Measurements from ENCODE around the gene TOP3A. TPM values are rescaled to one million over a fixed set of nuclear protein-coding genes. Genes with fewer than 3 reads are reported as not detected.

Gene TOP3A
- total and polyA plus RNA-seq, 2 of the 4 experiments (the other 2 are of a cell fraction), result 13.4 to 21.3 TPM

GRCh38 chr17:18226284-18226945 lies 88.4 kb downstream of the TOP3A start (continued):
- TF ChIP-seq RFX5 (IDR thresholded peaks at IDR 0.05; ENCODE audit: low read depth, low read length), result no peak

- peak overlapping the region; percentile 91 for H3K4me2 ChIP-seq (ENCODE audit: low read depth, low read length)
- peaks cover 16 to 53% of the 10 kb centered on the region in 2 experiments for H3K79me1 ChIP-seq (ENCODE audit: low read depth in 1 of 2, low read length in 2 of 2)
- no peak overlapping the region for H2BK20ac ChIP-seq (ENCODE audit: low read depth, low read length)
- BruUV-seq (replicated peaks), result no TSS peak
- H3K4ac ChIP-seq (ENCODE audit: low read depth, low read length), result peak overlapping the region; percentile 42
- H3K9ac ChIP-seq (ENCODE audit: low read depth, low read length), result peak overlapping the region; percentile 86
- H2AK5ac ChIP-seq (ENCODE audit: low read depth, low read length), result peak overlapping the region; percentile 67
- peak overlapping the region; percentile 75 for H3K4me3 ChIP-seq (ENCODE audit: insufficient read depth, low read depth, low read length)
- WGBS, 2 experiments (ENCODE audit: extremely low coverage in 2 of 2, insufficient read length in 1 of 2), result 2% methylated on average over 9 of the region's 57 CpGs; no CpG with 5 or more reads in 1 of the 2 experiments
- peak overlapping the region; percentile 90 for H3K14ac ChIP-seq (replicated peaks; ENCODE audit: low read depth, low read length)
- peak overlapping the region; percentile 74 for H3K56ac ChIP-seq (ENCODE audit: extremely low read depth, insufficient read depth, low read length)
- peaks cover 25% of the 10 kb centered on the region for H3K9me1 ChIP-seq (ENCODE audit: insufficient read depth, low read length)
- peak overlapping the region; percentile 16 to 92; a peak in 2 of 4 replicates for H4K8ac ChIP-seq (ENCODE audit: low read depth in 2 of 2, low read length in 2 of 2)
- dilution Hi-C loops (cut with HindIII; ENCODE audit: low sequenced_read_pairs, unreplicated experiment), result no loop called here
- ChIA-PET CTCF (no interaction called here), POLR2A (ENCODE audit: unreplicated experiment) (no interaction called here)
- intact Hi-C loops (cut with micrococcal nuclease), result loop anchor here (2.0 kb wide), 1 partner anchor 33 kb away; the partner anchor contains the start of gene FLII
- peak overlapping the region; percentile 11; the same call in 1 of the 2 replicates for H4K5ac ChIP-seq (ENCODE audit: low read depth, low read length)
- peak overlapping the region; percentile 25; the same call in 1 of the 2 replicates for H4K91ac ChIP-seq (ENCODE audit: insufficient read depth, low read depth, low read length)
- DNase-seq, result no peak
- ATAC-seq (ENCODE audit: low read depth), result peak; percentile 54
- peak overlapping the region; percentile 47 for H2BK5ac ChIP-seq (ENCODE audit: low read depth, low read length, poor library complexity, severe bottlenecking)
- H3K27me3 ChIP-seq (ENCODE audit: control insufficient read depth, insufficient read depth, low read length), result no peaks in the 10 kb centered on the region
- in situ Hi-C loops (cut with MboI; ENCODE audit: low sequenced_read_pairs), result no loop called here
- H3K23ac ChIP-seq (ENCODE audit: low read depth, low read length), result peak overlapping the region; percentile 81
- H3K18ac ChIP-seq (ENCODE audit: low read depth, low read length), result peak overlapping the region; percentile 3; the same call in 1 of the 2 replicates
- H4K20me1 ChIP-seq (ENCODE audit: insufficient read depth, low read length), result peaks cover 40% of the 10 kb centered on the region
- H3K9me3 ChIP-seq (ENCODE audit: control insufficient read depth, insufficient read depth, low read length), result no peaks in the 10 kb centered on the region
- peaks cover 23% of the 10 kb centered on the region for H3K4me1 ChIP-seq (ENCODE audit: control insufficient read depth, insufficient read depth, low read length)
- H2AK9ac ChIP-seq (replicated peaks; ENCODE audit: low read depth, low read length, poor library complexity), result peak overlapping the region; percentile 98
- no peak overlapping the region for H2BK15ac ChIP-seq (ENCODE audit: low read depth, low read length)
- 0 out of 2 replicates have a peak, but pooled peaks have one; percentile 3 for TF ChIP-seq MXI1 (IDR thresholded peaks at IDR 0.05; ENCODE audit: borderline replicate concordance, low read depth, low read length)
- no peak for TF ChIP-seq POLR2A (IDR thresholded peaks at IDR 0.05; ENCODE audit: low read depth, low read length)
- TF ChIP-seq RFX5 (IDR thresholded peaks at IDR 0.05; ENCODE audit: low read depth, low read length), result no peak
- TF ChIP-seq USF2 (IDR thresholded peaks at IDR 0.05; ENCODE audit: low read depth, low read length), result no peak
- H2BK120ac ChIP-seq (ENCODE audit: low read depth, low read length), result peak overlapping the region; percentile 30; the same call in 1 of the 2 replicates
- H3K27ac ChIP-seq (ENCODE audit: insufficient read depth, low read length), result peak overlapping the region; percentile 71
- no peaks in the 10 kb centered on the region for H3K36me3 ChIP-seq (ENCODE audit: control insufficient read depth, insufficient read depth, low read length)
- peak overlapping the region; percentile 95 for H2AFZ ChIP-seq (replicated peaks; ENCODE audit: low read length, poor library complexity)
Measured at GRCh38 chr17:18225642-18226283, 89.0 kb downstream of the TOP3A start.

All from IMR-90 (cell line).